ENCODE data around the gene NECAP2.
A peak's percentile ranks its signal among the peaks of the same experiment; 100 is the strongest.
"Not testable (repeated sequence)": the region's sequence is repeated elsewhere in the genome, so short reads cannot be mapped to it uniquely, and the experiment has no call there.

Gene NECAP2

GRCh38 chr1:16484501-16484835 is 43.9 kb downstream of the NECAP2 start:
- no peak for ATAC-seq (ENCODE audit: low read depth)
- Mint-ChIP-seq H3K27me3 (no peaks in the 10 kb centered on the region), H3K36me3 (peaks cover 19% of the 10 kb centered on the region), H3K4me3 (no peak overlapping the region), H3K9me3 (no peaks in the 10 kb centered on the region), H3K4me1 (no peaks in the 10 kb centered on the region), H3K27ac (no peak overlapping the region)
- DNase-seq (ENCODE audit: low spot score in 2 of 2): no peak

GRCh38 chr1:16484931-16485330 is 44.4 kb downstream of the NECAP2 start:
- Mint-ChIP-seq H3K36me3 (peaks cover 19% of the 10 kb centered on the region), H3K4me1 (no peaks in the 10 kb centered on the region), H3K27me3 (no peaks in the 10 kb centered on the region), H3K9me3 (no peaks in the 10 kb centered on the region), H3K27ac (no peak overlapping the region), H3K4me3 (no peak overlapping the region)
- DNase-seq (ENCODE audit: low spot score in 2 of 2) (no peak), ATAC-seq (ENCODE audit: low read depth) (no peak)

GRCh38 chr1:16486316-16486715 is 45.8 kb downstream of the NECAP2 start:
- H3K9me3 Mint-ChIP-seq; H3K4me3 Mint-ChIP-seq; ATAC-seq (ENCODE audit: low read depth); H3K27me3 Mint-ChIP-seq; H3K27ac Mint-ChIP-seq; H3K4me1 Mint-ChIP-seq; DNase-seq (ENCODE audit: low spot score in 2 of 2): not testable (repeated sequence)
- H3K36me3 Mint-ChIP-seq: peaks cover 16% of the 10 kb centered on the region

GRCh38 chr1:16487011-16487410 is 46.5 kb downstream of the NECAP2 start:
- ATAC-seq (ENCODE audit: low read depth); H3K27me3 Mint-ChIP-seq; DNase-seq (ENCODE audit: low spot score in 2 of 2); H3K4me3 Mint-ChIP-seq; H3K9me3 Mint-ChIP-seq; H3K4me1 Mint-ChIP-seq; H3K27ac Mint-ChIP-seq: not testable (repeated sequence)
- peaks cover 15% of the 10 kb centered on the region for H3K36me3 Mint-ChIP-seq

GRCh38 chr1:16489195-16489880 is 48.8 kb downstream of the NECAP2 start:
- H3K4me3 Mint-ChIP-seq; ATAC-seq (ENCODE audit: low read depth); H3K9me3 Mint-ChIP-seq; H3K4me1 Mint-ChIP-seq; H3K27ac Mint-ChIP-seq; H3K36me3 Mint-ChIP-seq; H3K27me3 Mint-ChIP-seq; DNase-seq (ENCODE audit: low spot score in 2 of 2): not testable (repeated sequence)

- ATAC-seq (ENCODE audit: low read depth) (no peak), DNase-seq (ENCODE audit: low spot score in 2 of 2) (no peak)
- Mint-ChIP-seq H3K27me3 (no peaks in the 10 kb centered on the region), H3K27ac (peak overlapping the region; percentile 24), H3K4me1 (peaks cover 3% of the 10 kb centered on the region), H3K4me3 (no peak overlapping the region), H3K9me3 (no peaks in the 10 kb centered on the region), H3K36me3 (peaks cover 4% of the 10 kb centered on the region)
These were observed 50.6 kb downstream of the NECAP2 start for GRCh38 chr1:16491056-16491675.

GRCh38 chr1:16492937-16493336 is 52.4 kb downstream of the NECAP2 start:
- not testable (repeated sequence) for DNase-seq (ENCODE audit: low spot score in 2 of 2); H3K36me3 Mint-ChIP-seq; ATAC-seq (ENCODE audit: low read depth); H3K4me1 Mint-ChIP-seq; H3K4me3 Mint-ChIP-seq; H3K27me3 Mint-ChIP-seq; H3K27ac Mint-ChIP-seq; H3K9me3 Mint-ChIP-seq

GRCh38 chr1:16493731-16494130 is 53.2 kb downstream of the NECAP2 start:
- not testable (repeated sequence) for H3K4me3 Mint-ChIP-seq; ATAC-seq (ENCODE audit: low read depth); H3K9me3 Mint-ChIP-seq; H3K27ac Mint-ChIP-seq; DNase-seq (ENCODE audit: low spot score in 2 of 2); H3K36me3 Mint-ChIP-seq; H3K27me3 Mint-ChIP-seq
- H3K4me1 Mint-ChIP-seq: peaks cover 11% of the 10 kb centered on the region

- Mint-ChIP-seq H3K4me1 (peaks cover 19% of the 10 kb centered on the region), H3K4me3 (peak overlapping the region; percentile 84), H3K27ac (peak overlapping the region; percentile 3)
- H3K36me3 Mint-ChIP-seq; DNase-seq (ENCODE audit: low spot score in 2 of 2); H3K27me3 Mint-ChIP-seq; H3K9me3 Mint-ChIP-seq; ATAC-seq (ENCODE audit: low read depth): not testable (repeated sequence)
These were observed 57.0 kb downstream of the NECAP2 start for GRCh38 chr1:16497474-16497904.

- not testable (repeated sequence) for ATAC-seq (ENCODE audit: low read depth); DNase-seq (ENCODE audit: low spot score in 2 of 2); H3K27ac Mint-ChIP-seq; H3K27me3 Mint-ChIP-seq; H3K9me3 Mint-ChIP-seq; H3K36me3 Mint-ChIP-seq
- H3K4me1 Mint-ChIP-seq: peaks cover 19% of the 10 kb centered on the region
- peak overlapping the region; percentile 84 for H3K4me3 Mint-ChIP-seq
These were observed 57.5 kb downstream of the NECAP2 start for GRCh38 chr1:16498047-16498446.

- ATAC-seq (ENCODE audit: low read depth): peak; percentile 95
- peak overlapping the region; percentile 78 for H3K27ac Mint-ChIP-seq
- H3K4me1 Mint-ChIP-seq: peaks cover 18% of the 10 kb centered on the region
- DNase-seq (ENCODE audit: low spot score in 2 of 2): peak; percentile 84 to 87
- H3K36me3 Mint-ChIP-seq: no peaks in the 10 kb centered on the region
- H3K4me3 Mint-ChIP-seq: peak overlapping the region; percentile 84
- no peaks in the 10 kb centered on the region for H3K9me3 Mint-ChIP-seq
- no peaks in the 10 kb centered on the region for H3K27me3 Mint-ChIP-seq
These were observed 58.3 kb downstream of the NECAP2 start for GRCh38 chr1:16498573-16499413.

GRCh38 chr1:16500466-16500865 is 59.9 kb downstream of the NECAP2 start:
- Mint-ChIP-seq H3K4me1 (peaks cover 16% of the 10 kb centered on the region), H3K4me3 (peak overlapping the region; percentile 57)
- H3K9me3 Mint-ChIP-seq; H3K27me3 Mint-ChIP-seq; DNase-seq (ENCODE audit: low spot score in 2 of 2); H3K36me3 Mint-ChIP-seq; H3K27ac Mint-ChIP-seq; ATAC-seq (ENCODE audit: low read depth): not testable (repeated sequence)

GRCh38 chr1:16500975-16501374 is 60.5 kb downstream of the NECAP2 start:
- not testable (repeated sequence) for H3K27me3 Mint-ChIP-seq; H3K9me3 Mint-ChIP-seq; DNase-seq (ENCODE audit: low spot score in 2 of 2); H3K27ac Mint-ChIP-seq; ATAC-seq (ENCODE audit: low read depth); H3K36me3 Mint-ChIP-seq; H3K4me3 Mint-ChIP-seq
- peaks cover 16% of the 10 kb centered on the region for H3K4me1 Mint-ChIP-seq

GRCh38 chr1:16501446-16501845 is 60.9 kb downstream of the NECAP2 start:
- H3K36me3 Mint-ChIP-seq; H3K27me3 Mint-ChIP-seq; DNase-seq (ENCODE audit: low spot score in 2 of 2); H3K4me3 Mint-ChIP-seq; H3K27ac Mint-ChIP-seq; ATAC-seq (ENCODE audit: low read depth); H3K9me3 Mint-ChIP-seq: not testable (repeated sequence)
- peaks cover 16% of the 10 kb centered on the region for H3K4me1 Mint-ChIP-seq
